Right ventricle myocardium inferior (tissue), 1 donor: Measurements from ENCODE around the gene KEL. TPM values are rescaled to one million over a fixed set of nuclear protein-coding genes. Genes with fewer than 3 reads are reported as not detected.
"Not testable (repeated sequence)": the region's sequence is repeated elsewhere in the genome, so short reads cannot be mapped to it uniquely, and the experiment has no call there.

Experiments used
- ATAC-seq: fragments of 200-7000 bp; cut with Tn5 transposase; one replicate; pipeline ENCODE4 v1.9.1; 2020; ENCODE audit warnings: mild to moderate bottlenecking, moderate library complexity
- DNase-seq: peaks from one replicate; pipeline ENCODE4 v3.0.0; 2021; ENCODE audit errors: missing footprints
- intact Hi-C: fragments of 100-400 bp; cut with DNase I; formaldehyde crosslinking; loops from one replicate; pipeline ENCODE4 v1.11.0; 2022
- long read RNA-seq: library from polyadenylated mRNA; unstranded; transcript quantifications from one replicate; pipeline ENCODE4 v2.0.0, GENCODE V29; 2021
- total RNA-seq: library from RNA; stranded (reverse); fragmentation: NEBNext Ultra II Directional; extraction: Animal tissue kit (Norgen Biotek cat#: 25700); gene quantifications from one replicate; pipeline ENCODE4 v1.2.1, GENCODE V29; 2021
- donor health status: DM: no; HTN: yes; CAD: no; lungs with severe emphysema.

Gene KEL
- total RNA-seq = 0.62 TPM
- long read RNA-seq = 0 reads

- intact Hi-C loops = no loop called here
- ATAC-seq (no peak), DNase-seq (no peak)
Observed at GRCh38 chr7:142961973-142962926, at the start of gene KEL. KEL (minus strand) TSS chr7:142962363; CDS start chr7:142962206, 157 bp downstream.

GRCh38 chr7:143008007-143008901 is 46.1 kb upstream of the KEL start:
- DNase-seq (peak; percentile 91), ATAC-seq (peak; percentile 91)
- intact Hi-C loops = loop anchor here (1.0 to 5.0 kb wide), 2 partner anchors 207 to 409 kb away; no protein-coding TSS in a partner anchor

GRCh38 chr7:143005632-143006260 is 43.6 kb upstream of the KEL start:
- no peak for DNase-seq
- no peak for ATAC-seq
- intact Hi-C loops = loop anchor here (5.0 kb wide), 1 partner anchor 412 kb away; no protein-coding TSS in a partner anchor

GRCh38 chr7:143003393-143004051 is 41.4 kb upstream of the KEL start:
- intact Hi-C loops = loop anchor here (5.0 kb wide), 1 partner anchor 151 kb away; no protein-coding TSS in a partner anchor
- no peak for DNase-seq
- ATAC-seq = no peak

- ATAC-seq (no peak), DNase-seq (no peak)
- intact Hi-C loops = loop anchor here (5.0 kb wide), 1 partner anchor 151 kb away; no protein-coding TSS in a partner anchor
Observed at GRCh38 chr7:143002898-143003297, 40.7 kb upstream of the KEL start.

GRCh38 chr7:143002106-143002505 is 39.9 kb upstream of the KEL start:
- ATAC-seq (no peak), DNase-seq (no peak)
- intact Hi-C loops = loop anchor here (5.0 kb wide), 1 partner anchor 150 kb away; no protein-coding TSS in a partner anchor

- no peak for ATAC-seq
- no peak for DNase-seq
- intact Hi-C loops = loop anchor here (5.0 kb wide), 1 partner anchor 148 kb away; no protein-coding TSS in a partner anchor
Observed at GRCh38 chr7:143000648-143001047, 38.5 kb upstream of the KEL start.

GRCh38 chr7:142999793-143000192 is 37.6 kb upstream of the KEL start:
- intact Hi-C loops = loop anchor here (5.0 kb wide), 1 partner anchor 147 kb away; no protein-coding TSS in a partner anchor
- ATAC-seq (no peak), DNase-seq (no peak)

- intact Hi-C loops = no loop called here
- ATAC-seq (no peak), DNase-seq (no peak)
Observed at GRCh38 chr7:142998966-142999365, 36.8 kb upstream of the KEL start.

- ATAC-seq = no peak
- DNase-seq = no peak
- intact Hi-C loops = no loop called here
Observed at GRCh38 chr7:142997456-142997989, 35.4 kb upstream of the KEL start.

GRCh38 chr7:142992427-142992826 is 30.3 kb upstream of the KEL start:
- intact Hi-C loops = no loop called here
- DNase-seq = no peak
- no peak for ATAC-seq

- DNase-seq (no peak), ATAC-seq (no peak)
- intact Hi-C loops = no loop called here
Observed at GRCh38 chr7:142984297-142984696, 22.1 kb upstream of the KEL start.

GRCh38 chr7:142983825-142984224 is 21.7 kb upstream of the KEL start:
- ATAC-seq (no peak), DNase-seq (no peak)
- intact Hi-C loops = no loop called here

- ATAC-seq, DNase-seq, intact Hi-C loops: not testable (repeated sequence)
Observed at GRCh38 chr7:142978402-142978801, 16.2 kb upstream of the KEL start.

GRCh38 chr7:142974626-142975025 is 12.5 kb upstream of the KEL start:
- no peak for DNase-seq
- no peak for ATAC-seq
- intact Hi-C loops = no loop called here

- ATAC-seq = no peak
- DNase-seq = no peak
- intact Hi-C loops = no loop called here
Observed at GRCh38 chr7:142969183-142969582, 7.0 kb upstream of the KEL start.

- no peak for ATAC-seq
- intact Hi-C loops = no loop called here
- DNase-seq = no peak
Observed at GRCh38 chr7:142968229-142968628, 6.1 kb upstream of the KEL start.
